Measurements from ENCODE around the gene RAB12. TPM values are rescaled to one million over a fixed set of nuclear protein-coding genes. Genes with fewer than 3 reads are reported as not detected.

Gene RAB12
- total RNA-seq, 1 experiment from 2014 or later: 35.1 TPM

DNA sequence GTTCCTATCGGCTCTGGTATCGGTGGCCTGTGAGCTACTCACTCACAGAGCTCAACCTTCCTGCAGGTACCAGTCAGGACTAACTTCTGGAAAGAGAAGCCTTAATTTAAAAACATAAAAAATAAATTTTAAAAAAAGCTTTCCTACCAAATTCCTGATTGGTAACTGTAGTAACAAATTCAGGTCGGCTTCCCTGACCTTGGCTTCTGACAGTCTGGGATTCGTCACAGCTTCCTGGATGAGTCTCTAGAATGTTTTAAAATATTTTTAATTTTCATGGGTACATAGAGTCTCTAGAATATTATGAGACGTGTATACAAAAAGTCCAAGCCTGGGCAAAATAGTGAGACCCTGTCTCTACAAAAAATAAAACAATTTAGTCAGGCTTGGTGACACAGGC is 51.1 kb downstream of the RAB12 start:
- Histone ChIP-seq H3K27me3 (replicated peaks; ENCODE audit: insufficient read depth, low read depth, low read length, poor library complexity) (no peaks in the 10 kb centered on the region), H3K27ac (ENCODE audit: low read depth, low read length, poor library complexity, severe bottlenecking) (no peak overlapping the region), H3K36me3 (ENCODE audit: insufficient read depth, low read length, poor library complexity, severe bottlenecking) (no peaks in the 10 kb centered on the region), H3K4me3 (ENCODE audit: low read depth, low read length, poor library complexity, severe bottlenecking) (no peak overlapping the region), H3K4me1 (ENCODE audit: insufficient read depth, low read length, poor library complexity, severe bottlenecking) (no peaks in the 10 kb centered on the region), H3K9me3 (ENCODE audit: low read depth, low read length, poor library complexity, severe bottlenecking) (no peaks in the 10 kb centered on the region)
- DNase-seq (ENCODE audit: low spot score): no peak
- BruUV-seq (replicated peaks): no TSS peak
- POLR2A ChIA-PET (ENCODE audit: low non-redundant PET): no interaction called here
- TF ChIP-seq, protein P1, sequence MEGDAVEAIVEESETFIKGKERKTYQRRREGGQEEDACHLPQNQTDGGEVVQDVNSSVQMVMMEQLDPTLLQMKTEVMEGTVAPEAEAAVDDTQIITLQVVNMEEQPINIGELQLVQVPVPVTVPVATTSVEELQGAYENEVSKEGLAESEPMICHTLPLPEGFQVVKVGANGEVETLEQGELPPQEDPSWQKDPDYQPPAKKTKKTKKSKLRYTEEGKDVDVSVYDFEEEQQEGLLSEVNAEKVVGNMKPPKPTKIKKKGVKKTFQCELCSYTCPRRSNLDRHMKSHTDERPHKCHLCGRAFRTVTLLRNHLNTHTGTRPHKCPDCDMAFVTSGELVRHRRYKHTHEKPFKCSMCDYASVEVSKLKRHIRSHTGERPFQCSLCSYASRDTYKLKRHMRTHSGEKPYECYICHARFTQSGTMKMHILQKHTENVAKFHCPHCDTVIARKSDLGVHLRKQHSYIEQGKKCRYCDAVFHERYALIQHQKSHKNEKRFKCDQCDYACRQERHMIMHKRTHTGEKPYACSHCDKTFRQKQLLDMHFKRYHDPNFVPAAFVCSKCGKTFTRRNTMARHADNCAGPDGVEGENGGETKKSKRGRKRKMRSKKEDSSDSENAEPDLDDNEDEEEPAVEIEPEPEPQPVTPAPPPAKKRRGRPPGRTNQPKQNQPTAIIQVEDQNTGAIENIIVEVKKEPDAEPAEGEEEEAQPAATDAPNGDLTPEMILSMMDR (conservative IDR thresholded peaks at IDR 0.05; ENCODE audit: low read depth, low read length): no peak
- TF ChIP-seq EZH2 (IDR thresholded peaks at IDR 0.05; ENCODE audit: borderline replicate concordance, low read depth, low read length, poor library complexity, severe bottlenecking): no peak
- intact Hi-C loops (cut with micrococcal nuclease; ENCODE audit: unreplicated experiment): no loop called here
- CTCF ChIA-PET: interaction anchor here (1.0 kb wide), 1 partner anchor 328 kb away, joined by 3 read pairs; no protein-coding TSS in a partner anchor

DNA sequence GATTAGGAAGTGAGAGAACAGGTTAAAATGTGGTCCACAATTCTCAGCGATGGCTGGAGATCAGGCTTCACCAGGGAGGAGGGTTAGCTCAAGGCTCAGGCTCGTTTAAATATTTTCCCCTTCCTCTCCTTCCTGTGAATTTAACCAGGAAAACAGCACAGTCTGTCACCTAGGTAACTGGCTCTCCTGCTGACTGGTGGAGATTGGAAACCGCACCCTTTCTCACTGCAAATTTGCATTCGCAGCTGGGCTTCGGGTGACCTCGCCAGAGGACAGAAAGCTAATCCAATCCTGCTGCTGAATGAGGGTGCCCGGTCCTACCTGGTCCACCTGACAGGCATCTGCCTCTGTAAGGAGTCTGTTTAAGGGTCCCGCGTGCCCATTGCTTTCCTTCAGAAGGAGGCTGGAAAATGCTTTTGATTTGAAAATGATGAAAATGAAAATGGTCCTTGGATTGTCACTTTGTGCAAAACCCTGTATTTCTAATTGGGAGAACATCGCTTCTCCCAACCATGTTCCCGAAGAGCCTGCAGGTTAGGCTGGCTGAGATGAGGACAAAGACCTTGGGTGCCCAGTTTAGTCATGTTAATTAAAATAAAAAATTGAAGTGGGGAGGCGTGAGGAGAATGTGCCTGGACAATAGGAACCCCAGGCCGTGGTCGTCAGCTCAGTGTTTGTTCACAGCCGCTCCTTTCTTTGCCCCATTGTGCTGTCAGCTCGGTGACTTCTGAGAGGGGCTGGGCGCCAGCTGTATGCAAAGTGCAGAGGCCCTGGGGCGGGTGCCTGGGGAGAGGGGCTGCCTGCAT is 52.7 kb downstream of the RAB12 start:
- TF ChIP-seq EZH2 (IDR thresholded peaks at IDR 0.05; ENCODE audit: borderline replicate concordance, low read depth, low read length, poor library complexity, severe bottlenecking): no peak
- TF ChIP-seq, protein P1 (conservative IDR thresholded peaks at IDR 0.05; ENCODE audit: low read depth, low read length): no peak
- Histone ChIP-seq H3K4me3 (ENCODE audit: low read depth, low read length, poor library complexity, severe bottlenecking) (no peak overlapping the region), H3K36me3 (ENCODE audit: insufficient read depth, low read length, poor library complexity, severe bottlenecking) (no peaks in the 10 kb centered on the region), H3K4me1 (ENCODE audit: insufficient read depth, low read length, poor library complexity, severe bottlenecking) (no peaks in the 10 kb centered on the region), H3K27ac (ENCODE audit: low read depth, low read length, poor library complexity, severe bottlenecking) (no peak overlapping the region), H3K9me3 (ENCODE audit: low read depth, low read length, poor library complexity, severe bottlenecking) (no peaks in the 10 kb centered on the region), H3K27me3 (replicated peaks; ENCODE audit: insufficient read depth, low read depth, low read length, poor library complexity) (no peaks in the 10 kb centered on the region)
- POLR2A ChIA-PET (ENCODE audit: low non-redundant PET): no interaction called here
- intact Hi-C loops (cut with micrococcal nuclease; ENCODE audit: unreplicated experiment): no loop called here
- BruUV-seq (replicated peaks): no TSS peak
- DNase-seq (ENCODE audit: low spot score): peak; percentile 23
- CTCF ChIA-PET: no interaction called here

DNA sequence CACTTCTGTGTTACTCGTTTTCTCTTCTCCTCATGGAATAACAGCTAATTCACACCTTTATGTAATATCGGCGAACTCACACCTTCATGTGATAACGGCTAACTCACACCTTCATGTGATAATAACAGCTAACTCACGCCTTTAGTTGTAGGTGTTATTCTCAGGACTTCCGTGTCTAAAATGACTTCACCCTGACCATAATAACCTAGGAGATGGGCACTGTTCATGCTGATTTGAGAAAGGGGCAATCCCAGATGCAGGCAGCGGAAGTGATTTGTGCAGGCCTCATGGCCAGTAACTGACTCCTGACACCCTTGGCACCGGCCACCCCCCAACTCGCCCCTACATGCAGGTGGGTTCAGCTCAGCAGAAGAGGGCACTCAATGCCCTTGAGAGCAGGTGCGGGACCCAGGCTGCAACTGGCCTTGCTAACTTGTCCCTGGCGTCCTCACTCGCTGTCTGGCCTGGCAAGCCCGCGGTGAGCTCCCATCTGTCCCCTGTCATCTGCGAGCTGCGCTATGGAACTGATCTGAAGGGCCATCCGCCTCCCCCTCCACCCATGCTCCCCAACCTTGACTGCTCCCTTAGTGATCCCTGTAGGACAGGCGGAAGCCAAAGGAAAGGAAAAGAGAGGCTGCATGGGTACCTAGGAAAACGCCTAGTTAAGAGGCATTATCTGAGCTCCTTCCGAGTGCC is 53.5 kb downstream of the RAB12 start:
- H3K4me3 ChIP-seq (ENCODE audit: low read depth, low read length, poor library complexity, severe bottlenecking): no peak overlapping the region
- H3K27ac ChIP-seq (ENCODE audit: low read depth, low read length, poor library complexity, severe bottlenecking): no peak overlapping the region
- TF ChIP-seq, protein P1 (conservative IDR thresholded peaks at IDR 0.05; ENCODE audit: low read depth, low read length): no peak
- TF ChIP-seq EZH2 (IDR thresholded peaks at IDR 0.05; ENCODE audit: borderline replicate concordance, low read depth, low read length, poor library complexity, severe bottlenecking): no peak
- no peaks in the 10 kb centered on the region for H3K4me1 ChIP-seq (ENCODE audit: insufficient read depth, low read length, poor library complexity, severe bottlenecking)
- DNase-seq (ENCODE audit: low spot score): no peak
- intact Hi-C loops (cut with micrococcal nuclease; ENCODE audit: unreplicated experiment): no loop called here
- CTCF ChIA-PET: no interaction called here
- no peaks in the 10 kb centered on the region for H3K9me3 ChIP-seq (ENCODE audit: low read depth, low read length, poor library complexity, severe bottlenecking)
- no peaks in the 10 kb centered on the region for H3K27me3 ChIP-seq (replicated peaks; ENCODE audit: insufficient read depth, low read depth, low read length, poor library complexity)
- BruUV-seq (replicated peaks): no TSS peak
- POLR2A ChIA-PET (ENCODE audit: low non-redundant PET): no interaction called here
- H3K36me3 ChIP-seq (ENCODE audit: insufficient read depth, low read length, poor library complexity, severe bottlenecking): no peaks in the 10 kb centered on the region

Measured in A673 (cell line).